Gastrocnemius medialis (tissue), 4 donors: ENCODE measurements around the gene LINC01488.

Experiments used
- CTCF ChIP-seq, 5 experiments: fragments of 450-650 bp in 3 of 5; fragments of 200-600 bp in 2 of 5; sonication (generic) in 2 of 5; IDR thresholded peaks in 4 of 5; conservative IDR thresholded peaks in 1 of 5; 1 replicate in 4 of 5; 2 replicates in 1 of 5; pipeline ENCODE4 v1.5.1; 2016 to 2019; ENCODE audit warnings: antibody characterized with exemption in 5 of 5, mild to moderate bottlenecking in 3 of 5, moderate library complexity in 3 of 5
- POLR2A ChIP-seq, 2 donors: fragments of 450-650 bp; IDR thresholded peaks; one replicate each; pipeline ENCODE4 v1.6.1; 2017; ENCODE audit warnings: antibody characterized with exemption in 2 of 2, mild to moderate bottlenecking in 2 of 2, moderate library complexity in 2 of 2

- TF ChIP-seq CTCF (IDR thresholded peaks at IDR 0.05 in 4 of 5, conservative IDR thresholded peaks at IDR 0.05 in 1 of 5) (no peak), POLR2A (IDR thresholded peaks at IDR 0.05) (no peak)
Measured at GRCh38 chr11:69443138-69443967, 38.1 kb upstream of the LINC01488 start.
